ENCODE results near the gene MLLT1. TPM values are rescaled to one million over a fixed set of nuclear protein-coding genes. Genes with fewer than 3 reads are reported as not detected.
A peak's percentile ranks its signal among the peaks of the same experiment; 100 is the strongest.

The MLLT1 gene
- total RNA-seq, 1 experiment from 2014 or later: 14.4 TPM

GRCh38 chr19:6161271-6161850 is 118.4 kb downstream of the MLLT1 start:
- DNase-seq (ENCODE audit: low spot score): peak; percentile 32

Other genes starting within 250 kb of the MLLT1 start
- gene RFX2, start 169.5 kb downstream of the MLLT1 start, total RNA-seq (2014; rRNA removed; shearing (Covaris generic)): 10.0 and 14.8 TPM in 2 replicates
- gene ACSBG2, start 144.3 kb downstream of the MLLT1 start, total RNA-seq (2014; rRNA removed; shearing (Covaris generic)): 0.05 and 0.07 TPM in 2 replicates
- gene ACER1, start 53.6 kb upstream of the MLLT1 start, total RNA-seq (2014; rRNA removed; shearing (Covaris generic)): not detected in 2 replicates
- gene CLPP, start 81.6 kb upstream of the MLLT1 start, total RNA-seq (2014; rRNA removed; shearing (Covaris generic)): 111 and 113 TPM in 2 replicates
- 63.5 and 66.2 TPM in 2 replicates for gene ALKBH7, start 92.8 kb upstream of the MLLT1 start, total RNA-seq (2014; rRNA removed; shearing (Covaris generic))
- 1.8 and 2.3 TPM in 2 replicates for gene PSPN, start 96.0 kb upstream of the MLLT1 start, total RNA-seq (2014; rRNA removed; shearing (Covaris generic))
- gene GTF2F1, start 113.2 kb upstream of the MLLT1 start, total RNA-seq (2014; rRNA removed; shearing (Covaris generic)): 76.6 and 93.8 TPM in 2 replicates
- gene KHSRP, start 144.8 kb upstream of the MLLT1 start, total RNA-seq (2014; rRNA removed; shearing (Covaris generic)): 100.0 and 131 TPM in 2 replicates
- 1.7 TPM in 1 of 2 replicates, not detected in the other for gene SLC25A41, start 153.8 kb upstream of the MLLT1 start, total RNA-seq (2014; rRNA removed; shearing (Covaris generic))
- gene SLC25A23, start 179.8 kb upstream of the MLLT1 start, total RNA-seq (2014; rRNA removed; shearing (Covaris generic)): 65.8 and 105 TPM in 2 replicates
- gene CRB3, start 184.3 kb upstream of the MLLT1 start, total RNA-seq (2014; rRNA removed; shearing (Covaris generic)): not detected in 2 replicates
- gene DENND1C, start 201.8 kb upstream of the MLLT1 start, total RNA-seq (2014; rRNA removed; shearing (Covaris generic)): 0.17 TPM in 1 of 2 replicates, not detected in the other
- 9.1 and 12.6 TPM in 2 replicates for gene TUBB4A, start 222.3 kb upstream of the MLLT1 start, total RNA-seq (2014; rRNA removed; shearing (Covaris generic))